Measurements from ENCODE around the gene TAOK3. TPM values are rescaled to one million over a fixed set of nuclear protein-coding genes. Genes with fewer than 3 reads are reported as not detected.

The TAOK3 gene
- total and polyA plus RNA-seq, 2 donors (not counting 3 experiments of a cell fraction or from before 2014, with no cell fraction given) = 11.3 to 23.1 TPM

GRCh38 chr12:118213452-118213851 lies 159.3 kb downstream of the TAOK3 start:
- Histone ChIP-seq H3K79me2 (ENCODE audit: control insufficient read depth, insufficient read depth, low read length) (no peaks in the 10 kb centered on the region), H3K4me2 (ENCODE audit: insufficient read depth, low read length) (no peak overlapping the region), H3K4me1 (ENCODE audit: control insufficient read depth, extremely low read depth, insufficient read depth, low read length) (no peaks in the 10 kb centered on the region), H3K4me3 (replicated peaks in 1 of 3; ENCODE audit: insufficient read depth in 1 of 3, low read depth in 1 of 3, low read length in 3 of 3) (no peak overlapping the region), H2AFZ (ENCODE audit: low read depth, low read length) (no peak overlapping the region), H3K9me1 (replicated peaks; ENCODE audit: control insufficient read depth, extremely low read depth, insufficient read depth, low read length) (no peaks in the 10 kb centered on the region), H3K27me3 (ENCODE audit: control insufficient read depth in 2 of 2, insufficient read depth in 2 of 2, low read length in 2 of 2) (no peaks in the 10 kb centered on the region), H4K20me1 (replicated peaks; ENCODE audit: control insufficient read depth, extremely low read depth, insufficient read depth, low read length) (no peaks in the 10 kb centered on the region), H3K27ac (ENCODE audit: insufficient read depth, low read depth, low read length) (no peak overlapping the region), H3K36me3 (ENCODE audit: control insufficient read depth in 2 of 2, extremely low read depth in 1 of 2, insufficient read depth in 2 of 2, low read length in 2 of 2) (no peaks in the 10 kb centered on the region), H3K9ac (replicated peaks; ENCODE audit: extremely low read depth, insufficient read depth, low read length) (no peak overlapping the region), H3K9me3 (replicated peaks; ENCODE audit: control insufficient read depth, insufficient read depth, low read length) (no peaks in the 10 kb centered on the region)
- intact Hi-C loops (cut with micrococcal nuclease) = no loop called here
- DNase-seq (ENCODE audit: low read depth, low spot score) (no peak), FAIRE-seq (no peak)
- no TSS peak for BruUV-seq (replicated peaks)
- CTCF ChIA-PET = interaction anchor here (1.1 to 1.2 kb wide), 2 partner anchors 9 to 35 kb away, joined by 3 to 4 read pairs; no protein-coding TSS in a partner anchor
- TF ChIP-seq MAX (IDR thresholded peaks at IDR 0.05; ENCODE audit: insufficient read depth, insufficient read length) (no peak), MYC (IDR thresholded peaks at IDR 0.05; ENCODE audit: low read depth, low read length) (no peak), CTCF (IDR thresholded peaks at IDR 0.05; ENCODE audit: extremely low read depth in 1 of 2, insufficient read depth in 1 of 2, low read depth in 1 of 2, low read length in 2 of 2) (no peak), EZH2 (IDR thresholded peaks at IDR 0.05; ENCODE audit: borderline replicate concordance, low read depth, low read length, severe bottlenecking) (no peak), POLR2A (IDR thresholded peaks at IDR 0.05; ENCODE audit: low read depth, low read length) (no peak), GATA2 (IDR thresholded peaks at IDR 0.05; ENCODE audit: insufficient read depth, insufficient read length, low read depth, low read length) (no peak), JUN (IDR thresholded peaks at IDR 0.05; ENCODE audit: borderline replicate concordance, insufficient read depth, insufficient read length, low read depth) (no peak), FOS (IDR thresholded peaks at IDR 0.05; ENCODE audit: borderline replicate concordance, insufficient read depth, low read length) (no peak), POLR2AphosphoS5 (IDR thresholded peaks at IDR 0.05; ENCODE audit: insufficient read depth, low read depth, low read length) (no peak)
- dilution Hi-C loops (cut with MboI; ENCODE audit: extremely low pct_ligation_motif_present, low sequenced_read_pairs) = no loop called here
- POLR2A ChIA-PET = no interaction called here

All from endothelial cell of umbilical vein (primary cell).